Common myeloid progenitor, CD34-positive (primary cell): ENCODE measurements around the gene CD8B.
"Not testable (repeated sequence)": the region's sequence is repeated elsewhere in the genome, so short reads cannot be mapped to it uniquely, and the experiment has no call there.

ENCODE experiments used
- CTCF ChIA-PET: fragments of 350-600 bp; sonication (Branson Sonifier 250); formaldehyde crosslinking; loops from one replicate; lab custom pipeline; 2021; ENCODE audit warnings: antibody characterized with exemption; lab: Charles Lee
- POLR2A ChIA-PET: fragments of 350-600 bp; sonication (Branson Sonifier 250); formaldehyde crosslinking; loops from one replicate; lab custom pipeline; 2021; ENCODE audit warnings: antibody characterized with exemption; lab: Charles Lee
- DNase-seq, 3 donors: peaks; one replicate each; pipeline versions ENCODE4 v3.0.0 to v3.0.0-alpha.2; 2013
- H3K27ac ChIP-seq, 2 experiments: 1 replicate in 1 of 2; 2 replicates in 1 of 2; pipeline ENCODE4 v1.7.0; 2013; ENCODE audit warnings: inconsistent platforms in 2 of 2, low read length in 2 of 2, mild to moderate bottlenecking in 2 of 2, low read depth in 1 of 2, moderate library complexity in 1 of 2; ENCODE audit not compliant: severe bottlenecking in 2 of 2, insufficient read depth in 1 of 2, poor library complexity in 1 of 2
- H3K27me3 ChIP-seq, 5 experiments: replicated peaks in 2 of 5; 1 replicate in 3 of 5; 2 replicates in 2 of 5; pipeline versions ENCODE4 v1.6.1 to v1.7.0; 2013; ENCODE audit warnings: low read length in 4 of 5, mild to moderate bottlenecking in 2 of 5, moderate library complexity in 2 of 5, inconsistent platforms in 1 of 5; ENCODE audit not compliant: insufficient read depth in 5 of 5, control insufficient read depth in 4 of 5
- H3K36me3 ChIP-seq, 4 experiments: 1 replicate in 2 of 4; 2 replicates in 2 of 4; pipeline versions ENCODE4 v1.6.1 to v1.7.0; 2013; ENCODE audit warnings: low read length in 3 of 4, control low read depth in 1 of 4, mild to moderate bottlenecking in 1 of 4; ENCODE audit not compliant: control insufficient read depth in 4 of 4, insufficient read depth in 4 of 4
- H3K4me1 ChIP-seq, 4 experiments: 1 replicate in 3 of 4; 2 replicates in 1 of 4; pipeline versions ENCODE4 v1.6.1 to v1.7.1; 2013; ENCODE audit warnings: low read length in 3 of 4, mild to moderate bottlenecking in 3 of 4, control low read depth in 1 of 4, inconsistent platforms in 1 of 4, moderate library complexity in 1 of 4; ENCODE audit not compliant: control insufficient read depth in 4 of 4, insufficient read depth in 4 of 4; ENCODE audit errors: control extremely low read depth in 1 of 4
- H3K4me3 ChIP-seq, 7 experiments: 1 replicate in 4 of 7; 2 replicates in 3 of 7; pipeline versions ENCODE4 v1.5.1 to v1.7.0; 2013; ENCODE audit warnings: mild to moderate bottlenecking in 7 of 7, low read length in 6 of 7, moderate library complexity in 6 of 7, inconsistent platforms in 2 of 7, low read depth in 2 of 7, control low read depth in 1 of 7; ENCODE audit not compliant: insufficient read depth in 4 of 7, control insufficient read depth in 1 of 7; ENCODE audit errors: extremely low read depth in 1 of 7
- H3K9me3 ChIP-seq, 5 experiments: 1 replicate in 4 of 5; 2 replicates in 1 of 5; pipeline versions ENCODE4 v1.6.1 to v1.7.1; 2013; ENCODE audit warnings: low read length in 4 of 5, mild to moderate bottlenecking in 2 of 5, inconsistent platforms in 1 of 5, low read depth in 1 of 5, moderate library complexity in 1 of 5; ENCODE audit not compliant: control insufficient read depth in 4 of 5, insufficient read depth in 2 of 5; ENCODE audit errors: control extremely low read depth in 1 of 5
- WGBS: methylation state at CpG from one replicate; pipeline ENCODE4 v1.1.5; 2013; ENCODE audit not compliant: insufficient coverage; 5-methylcytosine and 5-hydroxymethylcytosine counted together

CD8B gene

GRCh38 chr2:86836915-86837695, 24.6 kb downstream of the CD8B start:
- peak overlapping the region in 2 of 7 experiments; percentile 28 to 62 for H3K4me3 ChIP-seq
- peak; percentile 64 to 77 (median 67) for DNase-seq
- H3K27ac ChIP-seq, H3K36me3 ChIP-seq, H3K9me3 ChIP-seq, POLR2A ChIA-PET, H3K4me1 ChIP-seq, H3K27me3 ChIP-seq: not testable (repeated sequence)
- CTCF ChIA-PET, result interaction anchor here (1.1 kb wide), 1 partner anchor 395 kb away, joined by 3 read pairs; no protein-coding TSS in a partner anchor
- 25% methylated on average over 6 of the region's 19 CpGs for WGBS

- DNase-seq, H3K4me3 ChIP-seq, CTCF ChIA-PET, POLR2A ChIA-PET, H3K27me3 ChIP-seq, H3K4me1 ChIP-seq, H3K36me3 ChIP-seq, H3K27ac ChIP-seq, H3K9me3 ChIP-seq: not testable (repeated sequence)
- no CpG with 5 or more reads among the region's 4 CpGs for WGBS
These were observed 26.2 kb downstream of the CD8B start for GRCh38 chr2:86835548-86835889.

- H3K9me3 ChIP-seq, result no peaks in the 10 kb centered on the region
- no peak overlapping the region for H3K4me3 ChIP-seq
- WGBS, result no CpG with 5 or more reads among the region's 10 CpGs
- POLR2A ChIA-PET, result no interaction called here
- peaks cover 0 to 6% (median 4%) of the 10 kb centered on the region in 4 experiments for H3K4me1 ChIP-seq
- CTCF ChIA-PET, result no interaction called here
- H3K36me3 ChIP-seq, result no peaks in the 10 kb centered on the region
- H3K27ac ChIP-seq, result no peak overlapping the region
- H3K27me3 ChIP-seq, result no peaks in the 10 kb centered on the region
- DNase-seq, result no peak
These were observed 28.4 kb downstream of the CD8B start for GRCh38 chr2:86833315-86833714.

GRCh38 chr2:86832334-86833096, 29.2 kb downstream of the CD8B start:
- Histone ChIP-seq H3K9me3 (no peaks in the 10 kb centered on the region), H3K27me3 (no peaks in the 10 kb centered on the region), H3K36me3 (no peaks in the 10 kb centered on the region), H3K4me1 (peaks cover 0 to 6% (median under 1%) of the 10 kb centered on the region in 4 experiments), H3K4me3 (no peak overlapping the region), H3K27ac (no peak overlapping the region)
- DNase-seq, result no peak
- ChIA-PET CTCF (no interaction called here), POLR2A (no interaction called here)
- WGBS, result 68% methylated on average over 5 of the region's 7 CpGs

GRCh38 chr2:86831537-86831936, 30.1 kb downstream of the CD8B start:
- POLR2A ChIA-PET, result no interaction called here

GRCh38 chr2:86826951-86827350, 34.7 kb downstream of the CD8B start:
- Histone ChIP-seq H3K4me1 (no peaks in the 10 kb centered on the region), H3K27ac (no peak overlapping the region), H3K9me3 (peaks cover 0 to 5% (median 3%) of the 10 kb centered on the region in 5 experiments), H3K36me3 (no peaks in the 10 kb centered on the region), H3K4me3 (no peak overlapping the region), H3K27me3 (peaks cover 0 to 2% (median 0%) of the 10 kb centered on the region in 5 experiments)
- DNase-seq, result no peak
- ChIA-PET POLR2A (no interaction called here), CTCF (no interaction called here)
- 98% methylated on average over 4 of the region's 4 CpGs for WGBS

More at GRCh38 chr2:86831537-86831936, 30.1 kb downstream of the CD8B start:
- no peak for DNase-seq
- no peaks in the 10 kb centered on the region for H3K4me1 ChIP-seq
- no peaks in the 10 kb centered on the region for H3K36me3 ChIP-seq
- H3K27ac ChIP-seq, result no peak overlapping the region
- H3K4me3 ChIP-seq, result no peak overlapping the region
- H3K27me3 ChIP-seq, result no peaks in the 10 kb centered on the region
- H3K9me3 ChIP-seq, result no peaks in the 10 kb centered on the region
- WGBS, result 100% methylated on average over 1 of the region's 2 CpGs
- CTCF ChIA-PET, result no interaction called here
